GM21360 (cell line): ENCODE results near the gene TAS1R3.

Experiments used
- ATAC-seq: cut with Tn5 transposase; IDR thresholded peaks from one replicate; pipeline ENCODE4 v1.9.1; 2021; ENCODE audit warnings: mild to moderate bottlenecking, moderate library complexity; ENCODE audit not compliant: unreplicated experiment

Gene TAS1R3

DNA sequence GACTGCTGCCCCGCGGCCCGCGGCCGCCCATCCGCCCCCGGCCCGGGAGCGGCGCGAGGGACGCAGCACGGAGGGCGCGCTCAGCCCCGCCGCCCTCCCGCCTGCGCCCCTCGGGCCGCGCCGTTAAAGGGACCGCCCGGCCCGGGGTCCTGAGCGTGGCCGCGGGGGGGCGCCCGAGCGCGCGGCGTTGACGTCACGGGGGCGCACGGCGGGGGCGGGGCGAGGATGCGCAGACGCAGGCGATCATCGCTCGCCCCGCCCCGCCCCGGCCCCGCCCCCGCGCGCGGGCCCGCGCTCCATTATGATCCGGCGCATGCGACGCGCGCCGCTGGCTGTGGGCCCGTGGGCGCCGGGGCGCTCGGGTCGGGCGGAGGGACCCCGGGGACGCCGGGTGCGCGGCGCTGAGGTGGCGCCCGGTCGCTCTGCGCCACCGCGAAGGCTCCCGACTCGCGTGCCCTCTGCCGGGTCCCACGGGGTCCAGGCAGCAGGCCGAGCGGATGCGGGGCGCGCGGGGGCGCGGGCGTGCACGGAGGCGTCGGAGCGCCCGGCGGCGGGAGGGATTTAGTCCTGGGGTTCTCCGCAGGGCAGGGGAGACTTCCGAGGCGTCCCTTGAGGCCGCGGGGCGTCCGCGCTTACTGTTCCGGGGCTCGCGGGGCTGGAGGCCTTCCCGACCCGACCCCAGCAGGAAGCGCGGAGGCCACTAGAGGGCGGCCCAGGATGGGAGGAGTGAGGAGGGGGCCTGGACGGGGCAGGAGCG, 18.4 kb downstream of the TAS1R3 start, which contains the start of gene DVL1:
TSS of gene DVL1 (minus strand) at position 163 of the 757 bp plus-strand sequence. CDS start 353 bp downstream, outside the sequence.
- peak; percentile 51 for ATAC-seq

DNA sequence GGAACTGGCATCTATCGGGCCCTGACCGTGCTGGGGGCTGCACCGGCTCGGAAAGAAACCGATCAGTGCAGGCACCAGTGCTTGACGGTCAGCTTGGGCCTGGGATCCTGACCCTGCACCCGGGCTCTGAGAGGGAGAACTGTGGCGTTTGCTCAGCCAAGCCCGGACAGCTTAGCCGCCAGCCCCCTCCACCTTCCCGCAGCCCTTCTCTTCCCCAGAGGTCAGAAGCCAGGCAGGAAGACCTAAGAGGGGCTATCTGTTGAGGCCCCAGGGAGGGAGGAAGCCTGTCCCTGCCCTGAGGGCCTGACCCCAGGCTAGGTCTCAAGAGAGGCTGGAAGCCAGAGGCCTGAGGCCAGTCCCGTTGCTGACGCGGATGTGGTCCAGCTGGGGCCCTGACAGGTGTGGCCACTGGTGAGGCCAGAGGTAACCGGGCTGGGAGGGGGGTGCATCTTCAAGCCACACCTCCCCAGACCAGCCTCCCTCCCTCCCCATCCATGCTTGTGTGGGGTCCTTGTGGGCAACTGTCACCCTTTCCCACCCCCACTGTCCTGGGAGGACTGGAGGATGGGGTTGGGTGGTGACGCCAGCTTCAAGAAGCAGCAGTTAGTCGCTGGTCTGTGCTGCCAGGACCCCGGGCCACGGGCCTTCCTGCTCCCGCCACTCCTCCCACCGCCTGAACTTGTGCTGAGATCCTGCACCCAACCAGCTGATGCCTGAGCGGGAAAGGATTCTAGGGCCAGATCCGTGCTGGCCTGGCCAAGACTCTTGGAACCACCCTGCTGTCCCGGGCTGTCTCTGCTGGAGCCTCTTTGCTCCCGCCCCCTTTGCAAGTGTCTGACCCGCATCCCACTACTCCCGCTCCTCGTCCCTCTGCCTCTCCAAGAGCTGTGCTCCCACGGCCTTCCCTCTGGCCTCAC, 20.7 kb downstream of the TAS1R3 start:
- no peak for ATAC-seq

DNA sequence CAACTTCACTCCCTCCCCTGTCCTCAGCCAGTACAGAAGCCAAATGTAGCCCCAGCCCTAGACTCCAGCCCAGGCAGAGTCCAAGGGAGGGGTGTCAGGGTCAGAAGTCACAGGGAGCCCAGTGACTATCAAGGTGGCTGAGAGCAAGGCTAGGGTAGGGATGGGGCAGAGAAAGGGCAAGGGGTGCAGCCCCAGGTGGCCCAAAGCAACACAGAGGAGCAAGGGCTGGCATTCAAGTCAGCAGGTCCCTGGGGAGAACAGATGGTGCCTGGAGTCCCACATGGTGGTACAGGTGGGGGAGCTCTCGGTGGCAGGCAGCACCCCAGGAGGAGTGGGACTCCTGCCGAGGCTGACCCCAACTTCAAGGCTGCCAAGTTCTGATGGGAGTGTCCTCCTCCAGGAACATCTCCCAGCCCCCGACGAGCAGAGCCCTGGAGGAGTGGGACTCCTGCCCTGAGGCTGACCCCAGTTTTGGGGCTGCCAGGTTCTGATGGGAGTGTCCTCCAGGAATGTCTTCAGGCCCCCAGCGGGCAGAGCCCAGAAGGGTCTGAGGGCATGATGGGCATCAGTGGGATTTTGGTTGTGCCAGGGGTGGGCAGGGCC, 21.8 kb downstream of the TAS1R3 start:
- ATAC-seq, result no peak

DNA sequence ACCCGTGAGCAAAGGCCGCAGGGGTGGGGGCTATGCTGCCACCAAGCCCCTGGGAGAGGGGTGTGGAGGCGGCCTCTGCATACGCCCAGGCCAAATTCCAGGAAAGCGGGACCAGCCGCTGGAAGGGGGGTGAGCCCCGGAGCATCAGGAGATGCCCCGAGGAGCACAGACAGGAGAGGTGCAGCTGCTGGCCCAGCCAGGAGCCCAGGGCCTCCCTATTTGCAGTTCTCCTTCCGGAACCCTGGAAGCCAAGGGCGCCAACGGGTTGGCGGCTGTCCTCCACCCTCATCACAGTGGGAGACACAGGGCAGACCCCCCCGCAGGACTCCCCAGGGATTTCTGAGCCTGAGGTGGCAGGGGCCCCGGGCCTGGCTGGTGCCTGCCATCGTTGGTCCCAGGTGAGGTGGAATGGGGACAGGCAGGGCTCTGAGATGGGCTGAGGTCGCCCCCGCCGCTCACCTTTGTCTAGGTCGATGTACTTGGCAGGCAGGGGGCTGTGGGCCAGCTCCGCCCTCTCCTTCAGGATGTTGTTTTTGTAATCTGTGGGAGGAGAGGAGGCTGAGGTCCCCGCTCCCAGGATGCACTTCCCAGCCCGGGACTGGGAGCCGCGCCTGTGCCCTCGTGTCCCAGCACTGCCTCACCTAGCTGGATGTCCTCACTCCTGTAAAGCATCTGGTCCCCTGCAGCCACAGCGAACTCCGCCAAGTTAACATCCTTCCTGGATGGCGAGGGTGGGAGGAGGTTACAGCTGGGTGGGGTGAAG, 22.5 kb downstream of the TAS1R3 start:
- ATAC-seq, result no peak

DNA sequence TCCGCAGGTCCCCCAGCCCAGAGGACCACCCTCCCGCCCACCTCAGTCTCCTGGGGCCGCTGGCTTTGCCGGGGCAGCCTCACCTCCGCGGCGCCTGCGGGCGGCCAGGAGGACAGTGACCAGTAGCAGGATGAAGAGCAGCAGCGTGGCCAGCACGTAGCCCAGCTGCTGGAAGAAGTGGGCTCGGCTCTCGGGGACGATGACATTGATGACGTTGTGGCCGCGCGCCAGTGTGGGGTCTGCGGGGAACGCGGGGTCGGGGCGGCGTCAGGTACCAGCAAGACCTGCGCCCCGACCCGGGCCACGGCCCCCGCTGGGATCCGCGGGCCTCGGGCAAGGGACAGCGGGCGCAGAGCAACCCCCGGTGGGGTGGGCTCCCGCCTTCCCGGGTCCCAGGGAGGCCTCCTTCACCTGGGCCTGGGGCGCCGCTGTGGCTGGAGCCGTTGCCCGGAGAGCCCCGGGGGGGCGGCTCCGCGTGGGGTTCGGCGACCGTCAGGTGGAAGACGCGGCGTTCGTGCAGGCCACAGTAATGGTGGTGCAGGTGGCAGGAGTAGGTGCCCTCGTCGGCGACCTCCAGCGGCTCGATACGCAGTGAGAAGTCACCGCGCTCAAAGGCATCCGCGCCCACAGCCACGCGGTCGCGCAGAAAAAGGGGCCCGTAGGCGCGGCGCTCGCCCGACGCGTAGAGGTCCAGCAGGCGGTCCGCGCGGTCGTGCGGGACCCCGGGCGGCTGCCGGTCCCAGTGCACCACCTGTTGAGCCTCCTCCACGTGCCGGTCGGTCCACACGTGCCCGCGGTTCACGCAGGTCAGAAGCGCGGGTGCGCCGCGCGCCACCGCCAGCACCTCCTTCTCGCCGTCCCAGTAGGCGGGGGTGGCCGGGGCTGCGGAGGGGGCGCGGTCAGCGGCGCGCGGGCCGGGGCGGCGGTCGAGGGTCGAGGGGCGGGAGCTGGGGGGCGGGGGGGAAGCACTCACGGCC, 23.5 kb downstream of the TAS1R3 start:
- no peak for ATAC-seq

DNA sequence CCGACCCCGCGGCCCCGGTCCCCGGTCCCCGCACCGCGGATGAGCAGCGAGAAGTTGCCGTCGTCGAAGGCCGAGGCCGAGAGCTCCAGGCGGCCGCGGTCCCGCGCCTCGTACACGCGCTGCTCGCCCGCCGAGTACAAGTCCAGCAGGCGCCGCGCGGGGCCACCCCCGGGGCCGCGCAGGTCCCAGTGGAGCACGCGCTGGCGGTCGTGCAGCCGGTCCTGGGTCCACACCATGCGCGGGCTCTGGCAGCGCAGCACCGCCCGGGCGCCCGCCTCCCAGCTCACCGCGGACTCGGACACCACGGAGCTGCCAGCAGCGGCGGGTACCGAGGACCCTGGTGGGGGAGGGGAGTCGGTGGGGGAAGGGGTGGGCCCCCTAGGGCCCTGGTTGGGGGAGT, 24.3 kb downstream of the TAS1R3 start:
- ATAC-seq, result no peak

DNA sequence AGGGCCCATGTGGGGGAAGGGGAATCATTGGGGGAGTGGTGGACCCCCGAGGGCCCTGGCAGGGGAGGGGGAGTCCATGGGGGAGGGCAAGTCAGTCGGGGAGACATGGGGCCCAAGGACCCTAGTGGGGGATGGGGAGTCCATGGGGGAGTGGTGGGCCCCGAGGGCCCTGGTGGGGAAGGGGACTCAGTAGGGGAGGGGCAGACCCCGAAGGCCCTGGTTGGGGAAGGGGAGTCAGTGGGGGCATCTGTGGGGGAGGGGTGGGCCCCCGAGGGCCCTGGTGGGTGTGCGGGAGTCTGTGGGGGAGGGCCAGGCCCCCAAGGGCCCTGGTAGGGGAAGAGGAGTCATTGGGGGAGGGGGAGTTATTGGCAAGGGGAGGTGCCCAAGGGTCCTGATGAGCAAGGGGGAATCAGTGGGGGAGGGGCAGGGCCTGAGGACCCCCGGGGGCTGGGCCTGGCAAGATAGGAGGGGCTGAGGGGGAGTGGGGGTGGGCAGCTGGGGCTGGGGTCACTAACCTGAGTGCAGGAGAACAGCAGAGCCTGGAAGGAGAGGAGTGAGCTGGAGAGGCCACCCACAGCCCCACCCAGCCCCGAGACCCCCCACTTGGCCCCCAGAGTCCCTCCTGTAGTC, 25.2 kb downstream of the TAS1R3 start:
- ATAC-seq, result no peak

DNA sequence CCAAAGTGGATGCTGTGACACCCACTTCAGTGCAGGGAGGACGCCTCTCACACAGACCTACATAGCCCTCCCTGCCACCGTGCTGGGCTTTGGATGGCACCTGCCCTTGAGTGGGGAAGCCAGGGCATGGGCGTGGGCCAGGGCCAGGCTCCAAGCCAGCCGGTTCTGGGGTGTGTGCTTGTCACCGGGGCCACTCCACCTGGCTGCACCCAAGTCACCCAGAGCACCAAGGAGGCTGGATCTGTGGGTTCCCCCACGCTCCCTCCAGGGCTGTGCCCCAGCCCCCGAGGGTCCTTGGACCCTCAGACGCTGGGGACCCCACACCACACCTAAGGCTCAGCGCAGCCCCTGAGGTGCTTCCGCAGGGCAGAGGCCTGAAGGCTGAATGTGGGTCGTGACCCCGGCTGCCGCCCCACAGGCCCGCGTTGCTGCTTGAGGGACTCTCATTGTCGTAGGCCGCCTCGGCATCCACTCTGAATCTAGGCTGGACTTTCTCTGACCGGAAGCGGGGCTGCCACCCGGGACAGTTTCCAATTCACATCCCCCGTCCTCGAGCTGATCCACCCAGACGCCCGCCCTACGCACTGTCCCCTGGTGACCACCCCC, 25.8 kb downstream of the TAS1R3 start:
- ATAC-seq, result no peak

DNA sequence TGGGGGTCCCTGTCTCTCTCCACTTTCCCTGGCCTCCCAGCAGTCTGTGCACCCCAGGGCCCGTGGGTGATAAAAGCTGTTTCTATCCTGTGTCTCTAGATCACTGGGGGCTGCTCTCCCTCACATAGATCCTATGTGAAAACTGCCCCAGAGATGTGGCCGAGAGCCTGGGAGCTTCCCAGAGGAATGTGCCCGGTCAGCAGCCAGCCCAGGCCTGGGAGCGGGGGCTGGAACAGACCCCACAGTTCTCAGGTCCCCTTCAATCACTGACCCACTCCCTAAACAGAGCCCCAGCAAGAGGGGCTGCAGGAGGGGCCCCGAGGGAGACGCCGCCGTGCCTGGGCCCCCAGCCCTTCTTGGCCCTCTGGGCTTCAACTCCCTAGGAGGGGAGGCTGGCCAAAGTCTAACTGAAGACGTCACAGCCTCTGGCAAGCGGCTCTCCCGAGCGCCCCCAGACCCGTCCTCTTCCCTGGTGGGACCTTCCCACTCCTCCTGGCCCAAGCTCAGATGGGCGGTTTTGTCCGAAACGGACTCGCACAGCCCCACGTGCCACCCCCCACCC, 26.9 kb downstream of the TAS1R3 start:
- ATAC-seq, result no peak

DNA sequence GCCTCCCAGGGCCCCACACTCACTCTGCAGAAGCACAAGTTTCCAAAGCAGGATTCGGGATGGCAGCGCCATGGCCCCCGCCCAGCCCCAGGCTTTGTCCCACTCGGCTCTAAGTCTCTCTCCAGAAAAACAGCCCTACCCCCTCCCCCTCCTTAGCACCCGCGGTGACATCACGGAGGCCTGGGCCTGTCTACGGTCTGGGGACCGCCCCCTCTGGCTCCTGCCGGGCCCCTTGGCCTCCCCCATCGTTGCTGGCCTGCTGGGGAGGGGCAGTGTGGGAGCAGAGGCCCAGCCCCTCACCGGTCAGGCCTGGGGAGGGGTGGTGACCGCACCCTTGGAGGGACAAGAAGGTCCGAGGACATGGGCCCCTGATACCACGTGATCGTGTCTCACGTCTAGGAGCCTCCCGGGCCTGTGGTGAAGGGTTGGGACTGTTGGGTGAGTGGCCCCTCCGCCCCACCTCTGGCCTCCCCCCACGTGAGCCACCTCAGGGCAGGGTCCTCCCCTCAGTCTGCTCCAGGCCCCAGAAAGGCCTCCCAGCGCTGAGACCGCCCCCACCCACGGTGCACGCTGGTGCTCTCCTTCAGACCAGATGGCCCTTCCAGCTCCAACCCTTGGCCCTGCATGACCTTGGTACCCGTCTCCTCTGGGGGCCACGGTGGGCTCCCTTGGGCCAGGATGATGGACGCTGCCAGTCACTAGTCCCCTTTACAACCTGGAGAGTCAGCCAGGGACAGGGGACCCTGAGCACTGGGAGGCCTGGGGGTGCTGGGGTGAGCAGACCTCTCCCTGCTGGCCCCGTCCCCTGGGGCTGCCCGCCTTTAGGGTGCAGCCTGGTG, 27.6 kb downstream of the TAS1R3 start, which contains the start of gene MXRA8:
TSS of gene MXRA8 (minus strand) at position 123 of the 839 bp plus-strand sequence. CDS start at position 72, 51 bp downstream.
- ATAC-seq, result no peak

DNA sequence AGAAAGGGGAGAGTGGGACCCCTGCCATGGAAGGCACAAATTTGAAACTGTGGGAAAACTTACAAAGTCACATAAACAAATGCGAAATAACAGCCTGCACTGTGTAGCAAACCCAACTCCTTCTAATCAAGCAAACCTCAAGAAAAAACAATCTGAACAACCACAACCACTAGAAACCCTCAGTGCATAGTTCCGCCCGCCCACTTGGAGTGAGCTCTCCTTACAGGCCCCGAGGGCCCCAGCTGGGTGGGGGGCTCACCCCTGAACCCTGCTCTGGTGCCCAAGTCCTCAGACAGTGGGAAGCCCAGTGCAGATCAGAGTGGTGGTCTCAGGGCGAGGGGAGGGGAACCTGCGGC, 28.2 kb downstream of the TAS1R3 start:
- no peak for ATAC-seq

DNA sequence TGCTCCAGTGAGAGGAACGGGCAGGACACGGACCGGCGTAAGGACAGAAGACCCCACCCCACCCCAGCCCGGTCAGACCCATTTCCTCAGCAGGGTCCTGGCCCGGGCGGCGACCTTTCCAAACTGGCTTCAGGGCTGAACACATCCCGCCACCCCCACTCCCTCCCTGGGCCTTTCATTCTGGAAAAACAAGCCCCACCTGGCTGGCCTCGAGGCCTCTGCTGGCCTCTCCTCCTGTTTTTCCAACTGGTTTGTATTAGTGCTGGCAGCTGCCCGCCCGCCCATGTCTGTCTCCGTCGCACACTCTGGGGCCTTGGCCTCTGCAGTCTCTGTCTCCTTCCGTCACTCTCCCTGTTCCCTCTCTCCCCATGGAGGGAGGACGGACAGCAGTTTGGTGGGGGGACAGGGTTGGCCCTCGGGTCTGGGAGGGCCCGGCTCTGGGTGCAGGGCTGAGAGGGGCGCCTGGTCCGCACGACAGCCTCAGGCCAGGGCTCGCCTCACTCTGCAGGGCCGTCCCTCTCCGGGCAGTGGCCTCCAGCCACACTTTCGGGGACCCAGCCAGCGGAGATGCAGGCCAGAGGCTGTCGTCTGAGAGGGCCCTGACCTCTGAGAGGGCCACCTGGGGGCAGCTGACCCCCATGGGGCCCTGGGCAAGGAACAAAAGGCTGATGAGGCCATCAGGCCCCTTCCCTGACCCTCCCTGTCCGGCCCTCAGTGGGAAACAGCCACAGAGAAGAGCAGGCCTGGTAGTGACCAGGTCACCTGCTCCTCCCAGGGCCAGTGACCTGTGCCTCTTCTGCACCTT, 28.8 kb downstream of the TAS1R3 start:
- ATAC-seq, result no peak

DNA sequence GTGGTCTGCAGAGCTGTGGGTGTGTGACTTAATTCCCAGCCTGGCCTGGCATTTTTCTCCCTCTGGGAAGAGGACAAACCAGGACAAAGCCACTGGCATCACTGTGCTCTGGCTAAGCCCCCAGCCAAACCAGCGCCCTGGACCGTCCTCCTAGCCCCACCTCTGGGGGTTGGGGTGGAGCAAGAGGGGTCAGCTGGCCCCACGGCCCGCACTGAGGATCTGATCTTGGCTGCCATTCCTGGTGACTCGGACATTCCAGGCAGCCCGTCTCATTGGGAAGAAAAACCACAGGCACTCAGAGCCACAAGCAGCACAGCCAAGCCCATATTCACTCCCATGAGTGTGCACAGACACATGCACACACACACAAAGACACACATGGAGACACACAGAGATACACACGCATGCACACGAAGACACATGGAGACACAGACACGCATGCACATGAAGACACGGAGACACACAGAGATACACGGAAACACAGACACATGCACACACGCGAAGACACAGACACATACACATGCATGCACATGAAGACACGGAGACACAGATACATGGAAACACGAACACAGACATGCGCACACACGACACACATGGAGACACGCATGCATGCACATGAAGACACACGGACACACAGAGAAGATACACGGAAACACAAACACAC, 29.6 kb downstream of the TAS1R3 start:
- no peak for ATAC-seq

DNA sequence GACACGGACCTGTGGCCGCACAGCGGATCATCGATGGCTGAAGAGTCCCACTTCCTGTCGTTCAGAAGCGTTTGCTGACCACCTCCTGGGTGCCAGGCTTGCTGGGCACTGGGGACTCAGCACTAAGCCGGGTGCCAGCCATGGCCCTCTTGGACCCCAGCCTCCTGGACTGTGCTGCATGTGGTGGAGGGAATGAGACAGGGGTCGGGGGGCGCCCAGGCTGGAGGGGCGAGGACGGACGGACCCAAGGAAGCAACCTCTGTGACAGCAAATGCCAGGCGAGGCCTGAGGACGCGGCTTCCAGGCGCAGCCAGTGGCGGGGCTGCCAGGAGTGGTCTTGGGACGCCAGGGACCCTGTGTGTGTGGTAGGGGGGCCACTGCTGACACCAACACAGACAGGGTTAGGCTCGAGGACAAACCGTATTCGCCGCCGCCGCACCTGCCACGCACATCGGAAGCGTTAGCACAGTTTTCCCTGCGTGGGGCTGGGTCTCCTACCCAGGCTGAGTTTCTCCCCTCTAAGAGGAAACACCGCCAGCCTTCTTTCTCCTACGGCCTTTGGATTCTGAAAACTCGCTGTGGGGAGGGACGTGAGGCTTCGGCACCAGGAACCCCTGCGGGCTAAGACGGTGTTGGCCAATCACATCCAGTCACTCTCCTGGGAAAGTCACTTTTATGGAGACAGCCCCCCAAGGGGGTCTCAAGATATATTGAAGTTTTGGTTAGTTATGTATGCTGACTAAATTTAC, 30.3 kb downstream of the TAS1R3 start:
- ATAC-seq, result no peak

DNA sequence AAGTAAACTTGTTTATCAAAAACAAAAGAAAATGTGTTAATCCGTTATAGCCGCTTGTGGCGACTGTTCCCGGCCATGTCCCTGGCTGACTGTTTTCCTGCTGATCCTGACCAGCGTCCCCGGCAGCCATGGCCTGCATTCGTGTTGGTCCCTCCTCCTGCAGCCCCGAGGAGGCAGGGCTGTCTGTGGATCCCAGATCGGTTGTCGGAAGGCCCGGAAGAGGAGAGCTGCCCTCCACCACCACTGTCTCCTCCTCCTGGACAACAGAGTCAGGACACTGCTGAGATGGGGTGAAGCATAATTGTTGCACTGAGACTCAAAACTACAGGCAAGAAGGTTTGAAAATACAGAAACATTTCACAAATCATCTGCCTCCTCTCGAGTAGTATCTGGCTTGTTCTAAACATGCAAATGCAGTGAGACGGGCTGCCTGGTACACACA, 30.9 kb downstream of the TAS1R3 start:
- ATAC-seq, result no peak
